Parathyroid adenoma (tissue), 2 donors: ENCODE data around the gene USP10.

Source experiments
- H2AFZ ChIP-seq: fragments of 300-600 bp; sonication (generic); one replicate; pipeline ENCODE4 v1.7.0; 2017; ENCODE audit warnings: antibody characterized with exemption, mild to moderate bottlenecking
- H3K27ac ChIP-seq: fragments of 300-600 bp; sonication (generic); one replicate; pipeline ENCODE4 v1.7.0; 2017
- H3K27me3 ChIP-seq: fragments of 300-600 bp; sonication (generic); one replicate; pipeline ENCODE4 v1.7.0; 2017; ENCODE audit warnings: low read length; ENCODE audit not compliant: control insufficient read depth, insufficient read depth
- H3K36me3 ChIP-seq: fragments of 300-600 bp; sonication (generic); one replicate; pipeline ENCODE4 v1.7.0; 2017; ENCODE audit warnings: low read length; ENCODE audit not compliant: control insufficient read depth, insufficient read depth
- H3K4me1 ChIP-seq: fragments of 300-600 bp; sonication (generic); one replicate; pipeline ENCODE4 v1.7.0; 2017; ENCODE audit warnings: control low read depth
- H3K4me2 ChIP-seq: fragments of 300-600 bp; sonication (generic); one replicate; pipeline ENCODE4 v1.7.0; 2017; ENCODE audit warnings: low read length
- H3K4me3 ChIP-seq: fragments of 300-600 bp; sonication (generic); one replicate; pipeline ENCODE4 v1.7.0; 2017; ENCODE audit warnings: low read depth, low read length
- H3K79me2 ChIP-seq: fragments of 300-600 bp; sonication (generic); one replicate; pipeline ENCODE4 v1.7.0; 2017; ENCODE audit warnings: control low read depth
- H3K9ac ChIP-seq: fragments of 300-600 bp; sonication (generic); one replicate; pipeline ENCODE4 v1.7.0; 2017; ENCODE audit warnings: mild to moderate bottlenecking
- H3K9me3 ChIP-seq: fragments of 300-600 bp; sonication (generic); one replicate; pipeline ENCODE4 v1.7.0; 2017; ENCODE audit warnings: low read length; ENCODE audit not compliant: control insufficient read depth
- CTCF ChIP-seq: fragments of 300-600 bp; sonication (generic); IDR thresholded peaks from one replicate; pipeline ENCODE4 v1.7.0; 2017; ENCODE audit warnings: antibody characterized with exemption, mild to moderate bottlenecking
- donor health status: primary hyperparathyroidism.

Gene USP10

GRCh38 chr16:84794626-84795025, 94.8 kb downstream of the USP10 start:
- no peak overlapping the region for H2AFZ ChIP-seq
- H3K4me2 ChIP-seq = no peak overlapping the region
- no peaks in the 10 kb centered on the region for H3K79me2 ChIP-seq
- no peaks in the 10 kb centered on the region for H3K4me1 ChIP-seq
- no peak overlapping the region for H3K27ac ChIP-seq
- H3K36me3 ChIP-seq = no peaks in the 10 kb centered on the region
- no peak overlapping the region for H3K4me3 ChIP-seq
- H3K9ac ChIP-seq = no peak overlapping the region
- H3K27me3 ChIP-seq = no peaks in the 10 kb centered on the region
- no peaks in the 10 kb centered on the region for H3K9me3 ChIP-seq
- no peak for TF ChIP-seq CTCF

GRCh38 chr16:84795329-84796053, 95.7 kb downstream of the USP10 start:
- Histone ChIP-seq H3K79me2 (no peaks in the 10 kb centered on the region), H3K4me3 (no peak overlapping the region), H3K9ac (no peak overlapping the region), H3K27me3 (no peaks in the 10 kb centered on the region), H3K36me3 (no peaks in the 10 kb centered on the region), H3K27ac (no peak overlapping the region), H3K9me3 (no peaks in the 10 kb centered on the region), H3K4me2 (no peak overlapping the region), H3K4me1 (no peaks in the 10 kb centered on the region), H2AFZ (no peak overlapping the region)
- TF ChIP-seq CTCF = no peak

GRCh38 chr16:84800158-84800978, 100.6 kb downstream of the USP10 start:
- no peaks in the 10 kb centered on the region for H3K27me3 ChIP-seq
- H3K4me3 ChIP-seq = no peak overlapping the region
- H3K79me2 ChIP-seq = no peaks in the 10 kb centered on the region
- H3K4me1 ChIP-seq = no peaks in the 10 kb centered on the region
- H3K9ac ChIP-seq = no peak overlapping the region
- H3K9me3 ChIP-seq = no peaks in the 10 kb centered on the region
- no peak overlapping the region for H2AFZ ChIP-seq
- H3K36me3 ChIP-seq = no peaks in the 10 kb centered on the region
- H3K27ac ChIP-seq = no peak overlapping the region
- no peak overlapping the region for H3K4me2 ChIP-seq
- TF ChIP-seq CTCF = no peak

GRCh38 chr16:84803146-84803545, 103.3 kb downstream of the USP10 start:
- Histone ChIP-seq H3K36me3 (no peaks in the 10 kb centered on the region), H3K27me3 (no peaks in the 10 kb centered on the region), H3K79me2 (no peaks in the 10 kb centered on the region), H2AFZ (no peak overlapping the region), H3K4me3 (no peak overlapping the region), H3K27ac (no peak overlapping the region), H3K9ac (no peak overlapping the region), H3K4me2 (no peak overlapping the region), H3K9me3 (no peaks in the 10 kb centered on the region), H3K4me1 (no peaks in the 10 kb centered on the region)
- no peak for TF ChIP-seq CTCF
